CD14-positive monocyte (primary cell): ENCODE data around the gene TNFRSF9. TPM values are rescaled to one million over a fixed set of nuclear protein-coding genes. Genes with fewer than 3 reads are reported as not detected.
A peak's percentile ranks its signal among the peaks of the same experiment; 100 is the strongest.

ENCODE experiments used
- DNase-seq, 3 donors: peaks; one replicate each; pipeline ENCODE4 v3.0.0-alpha.2; 2011 to 2022
- H2AFZ ChIP-seq: 2 replicates; pipeline ENCODE4 v1.6.0; 2012; ENCODE audit warnings: mild to moderate bottlenecking, low read depth, low read length, inconsistent platforms; ENCODE audit not compliant: insufficient read depth, poor library complexity, severe bottlenecking
- H3K27ac ChIP-seq, 2 donors: 1 replicate in 1 of 2; 2 replicates in 1 of 2; pipeline ENCODE4 v1.5.1; 2012 to 2013; ENCODE audit warnings: low read length in 2 of 2, control low read depth in 1 of 2, inconsistent platforms in 1 of 2, low read depth in 1 of 2, mild to moderate bottlenecking in 1 of 2
- H3K27me3 ChIP-seq, 2 donors: one replicate each; pipeline versions ENCODE4 v1.6.0 to v1.6.1; 2011 to 2013; ENCODE audit warnings: low read length in 2 of 2; ENCODE audit not compliant: control insufficient read depth in 2 of 2, insufficient read depth in 2 of 2
- H3K36me3 ChIP-seq, 2 donors: replicated peaks in 1 of 2; 1 replicate in 1 of 2; 2 replicates in 1 of 2; pipeline versions ENCODE4 v1.5.1 to v1.6.1; 2012 to 2013; ENCODE audit warnings: low read length in 2 of 2, control low read depth in 1 of 2, inconsistent platforms in 1 of 2, mild to moderate bottlenecking in 1 of 2; ENCODE audit not compliant: insufficient read depth in 2 of 2, control insufficient read depth in 1 of 2
- H3K4me1 ChIP-seq, 2 donors: 1 replicate in 1 of 2; 2 replicates in 1 of 2; pipeline versions ENCODE4 v1.5.1 to v1.6.1; 2012 to 2013; ENCODE audit warnings: low read length in 2 of 2, control low read depth in 1 of 2, inconsistent platforms in 1 of 2, mild to moderate bottlenecking in 1 of 2, moderate library complexity in 1 of 2; ENCODE audit not compliant: insufficient read depth in 2 of 2, control insufficient read depth in 1 of 2
- H3K4me2 ChIP-seq: replicated peaks from 2 replicates; pipeline ENCODE3; 2012; ENCODE audit warnings: low read length, moderate library complexity, mild to moderate bottlenecking; ENCODE audit not compliant: poor library complexity, severe bottlenecking; ENCODE audit errors: extremely low read depth
- H3K4me3 ChIP-seq, 3 experiments: fragments of 200-600 bp in 1 of 3; sonication (generic) in 1 of 3; replicated peaks in 1 of 3; 1 replicate in 2 of 3; 2 replicates in 1 of 3; pipeline ENCODE4 v1.5.1; 2011 to 2013; ENCODE audit warnings: low read length in 3 of 3, mild to moderate bottlenecking in 3 of 3, control low read depth in 2 of 3, low read depth in 2 of 3, inconsistent platforms in 1 of 3, moderate library complexity in 1 of 3
- H3K79me2 ChIP-seq: 2 replicates; pipeline ENCODE4 v1.6.0; 2012; ENCODE audit warnings: mild to moderate bottlenecking, control low read depth, inconsistent platforms, low read length, moderate library complexity; ENCODE audit not compliant: insufficient read depth
- H3K9ac ChIP-seq: 2 replicates; pipeline ENCODE4 v1.6.0; 2017; ENCODE audit warnings: low read length, mild to moderate bottlenecking; ENCODE audit not compliant: insufficient read depth, poor library complexity, severe bottlenecking
- H3K9me3 ChIP-seq, 2 donors: replicated peaks in 1 of 2; 1 replicate in 1 of 2; 2 replicates in 1 of 2; pipeline versions ENCODE4 v1.5.1 to v1.6.1; 2012 to 2013; ENCODE audit warnings: low read length in 2 of 2, control low read depth in 1 of 2; ENCODE audit not compliant: control insufficient read depth in 1 of 2, insufficient read depth in 1 of 2
- H4K20me1 ChIP-seq: 2 replicates; pipeline ENCODE4 v1.6.0; 2012; ENCODE audit warnings: mild to moderate bottlenecking, low read length, control low read depth, moderate library complexity; ENCODE audit not compliant: insufficient read depth
- H3K27ac Mint-ChIP-seq, 7 donors: one replicate each; pipeline ENCODE4 v1.8.0; 2020; ENCODE audit warnings: mild to moderate bottlenecking in 7 of 7, mixed read lengths in 7 of 7, moderate library complexity in 6 of 7, inconsistent platforms in 2 of 7
- H3K27me3 Mint-ChIP-seq, 3 donors: one replicate each; pipeline ENCODE4 v1.8.0; 2021 to 2022; ENCODE audit warnings: low read depth in 3 of 3, mild to moderate bottlenecking in 3 of 3, mixed read lengths in 3 of 3, moderate library complexity in 3 of 3, inconsistent platforms in 1 of 3
- H3K36me3 Mint-ChIP-seq, 2 donors: one replicate each; pipeline ENCODE4 v1.8.0; 2020; ENCODE audit warnings: mixed read lengths in 2 of 2, inconsistent platforms in 1 of 2, mild to moderate bottlenecking in 1 of 2
- H3K4me1 Mint-ChIP-seq: one replicate; pipeline ENCODE4 v1.8.0; 2020; ENCODE audit warnings: mild to moderate bottlenecking, mixed read lengths
- H3K4me3 Mint-ChIP-seq, 2 donors: one replicate each; pipeline ENCODE4 v1.8.0; 2020; ENCODE audit warnings: mild to moderate bottlenecking in 2 of 2, mixed read lengths in 2 of 2, moderate library complexity in 1 of 2
- H3K9me3 Mint-ChIP-seq, 7 donors: one replicate each; pipeline ENCODE4 v1.8.0; 2020 to 2022; ENCODE audit warnings: mixed read lengths in 7 of 7, mild to moderate bottlenecking in 6 of 7, moderate library complexity in 6 of 7, inconsistent platforms in 2 of 7
- WGBS: methylation state at CpG from one replicate; pipeline ENCODE4 v1.1.5; 2013; ENCODE audit warnings: missing lambda C conversion rate; ENCODE audit not compliant: insufficient coverage; 5-methylcytosine and 5-hydroxymethylcytosine counted together
- intact Hi-C, 2 donors: fragments of 100-400 bp; cut with micrococcal nuclease; formaldehyde crosslinking; loops; one replicate each; pipeline versions ENCODE4 v1.15.0 to v1.15.1; 2023
- polyA plus RNA-seq, 3 donors: library from polyadenylated mRNA; depleted of rRNA in 1 of 3; unstranded in 2 of 3; stranded (reverse) in 1 of 3; fragments of 300-500 nt in 2 of 3; fragments of >200 nt in 1 of 3; fragmentation: Illumina TruSeq in 2 of 3; gene quantifications; 1 replicate in 2 of 3; 2 replicates in 1 of 3; pipeline ENCODE4 v1.2.3, GENCODE V29; 2012 to 2021
- TF ChIP-seq, protein P1 (sequence below): fragments of 200-600 bp; IDR thresholded peaks from one replicate; pipeline ENCODE4 v1.8.0; 2022; ENCODE audit warnings: antibody characterized with exemption, mild to moderate bottlenecking

The TNFRSF9 gene
- polyA plus RNA-seq, 3 donors: 1.1 to 2.6 (median 2.6) TPM

GRCh38 chr1:7956218-7957032, 15.8 kb upstream of the TNFRSF9 start:
- Mint-ChIP-seq H3K4me3 (no peak overlapping the region), H3K36me3 (no peaks in the 10 kb centered on the region), H3K9me3 (peaks cover 0 to 2% (median 1%) of the 10 kb centered on the region in 7 donors), H3K27ac (peak overlapping the region in 2 of 7 donors; percentile 5 to 57), H3K4me1 (peaks cover 23% of the 10 kb centered on the region), H3K27me3 (peaks cover 0 to 3% (median 2%) of the 10 kb centered on the region in 3 donors)
- no peaks in the 10 kb centered on the region for H4K20me1 ChIP-seq
- intact Hi-C loops: no loop called here
- H3K4me2 ChIP-seq: no peak overlapping the region
- H2AFZ ChIP-seq: no peak overlapping the region
- 96% methylated on average over 6 of the region's 10 CpGs for WGBS
- no peaks in the 10 kb centered on the region for H3K27me3 ChIP-seq
- H3K9me3 ChIP-seq: no peaks in the 10 kb centered on the region
- H3K27ac ChIP-seq: no peak overlapping the region
- TF ChIP-seq, protein P1, sequence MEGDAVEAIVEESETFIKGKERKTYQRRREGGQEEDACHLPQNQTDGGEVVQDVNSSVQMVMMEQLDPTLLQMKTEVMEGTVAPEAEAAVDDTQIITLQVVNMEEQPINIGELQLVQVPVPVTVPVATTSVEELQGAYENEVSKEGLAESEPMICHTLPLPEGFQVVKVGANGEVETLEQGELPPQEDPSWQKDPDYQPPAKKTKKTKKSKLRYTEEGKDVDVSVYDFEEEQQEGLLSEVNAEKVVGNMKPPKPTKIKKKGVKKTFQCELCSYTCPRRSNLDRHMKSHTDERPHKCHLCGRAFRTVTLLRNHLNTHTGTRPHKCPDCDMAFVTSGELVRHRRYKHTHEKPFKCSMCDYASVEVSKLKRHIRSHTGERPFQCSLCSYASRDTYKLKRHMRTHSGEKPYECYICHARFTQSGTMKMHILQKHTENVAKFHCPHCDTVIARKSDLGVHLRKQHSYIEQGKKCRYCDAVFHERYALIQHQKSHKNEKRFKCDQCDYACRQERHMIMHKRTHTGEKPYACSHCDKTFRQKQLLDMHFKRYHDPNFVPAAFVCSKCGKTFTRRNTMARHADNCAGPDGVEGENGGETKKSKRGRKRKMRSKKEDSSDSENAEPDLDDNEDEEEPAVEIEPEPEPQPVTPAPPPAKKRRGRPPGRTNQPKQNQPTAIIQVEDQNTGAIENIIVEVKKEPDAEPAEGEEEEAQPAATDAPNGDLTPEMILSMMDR: no peak
- H3K36me3 ChIP-seq: no peaks in the 10 kb centered on the region
- H3K79me2 ChIP-seq: peaks cover 3% of the 10 kb centered on the region
- no peak for DNase-seq
- H3K4me1 ChIP-seq: peaks cover 26 to 33% of the 10 kb centered on the region in 2 donors
- H3K4me3 ChIP-seq: no peak overlapping the region
- H3K9ac ChIP-seq: no peak overlapping the region

- no peak for DNase-seq
- Mint-ChIP-seq H3K4me1 (peaks cover 11% of the 10 kb centered on the region), H3K27ac (peak overlapping the region; percentile 95 to 97 (median 96)), H3K27me3 (peaks cover 2 to 3% (median 3%) of the 10 kb centered on the region in 3 donors), H3K9me3 (peaks cover 0 to 2% (median 0%) of the 10 kb centered on the region in 7 donors), H3K36me3 (no peaks in the 10 kb centered on the region), H3K4me3 (peak overlapping the region; percentile 78 to 89)
- H3K27ac ChIP-seq: peak overlapping the region; percentile 92 to 96
- peak overlapping the region; percentile 82 for H3K4me2 ChIP-seq
- peak overlapping the region; percentile 95 for H2AFZ ChIP-seq
- no peaks in the 10 kb centered on the region for H3K36me3 ChIP-seq
- intact Hi-C loops: no loop called here
- H3K79me2 ChIP-seq: no peaks in the 10 kb centered on the region
- no peaks in the 10 kb centered on the region for H3K27me3 ChIP-seq
- peak overlapping the region; percentile 46 to 76 (median 62) for H3K4me3 ChIP-seq
- no peaks in the 10 kb centered on the region for H3K9me3 ChIP-seq
- WGBS: no CpG with 5 or more reads among the region's 7 CpGs
- peak overlapping the region; percentile 85 for H3K9ac ChIP-seq
- H3K4me1 ChIP-seq: peaks cover 14 to 17% of the 10 kb centered on the region in 2 donors
- TF ChIP-seq, protein P1: no peak
- H4K20me1 ChIP-seq: no peaks in the 10 kb centered on the region
Observed at GRCh38 chr1:7954683-7955082, 14.0 kb upstream of the TNFRSF9 start.
